ENCODE measurements around the gene CDC42EP2.

DNA sequence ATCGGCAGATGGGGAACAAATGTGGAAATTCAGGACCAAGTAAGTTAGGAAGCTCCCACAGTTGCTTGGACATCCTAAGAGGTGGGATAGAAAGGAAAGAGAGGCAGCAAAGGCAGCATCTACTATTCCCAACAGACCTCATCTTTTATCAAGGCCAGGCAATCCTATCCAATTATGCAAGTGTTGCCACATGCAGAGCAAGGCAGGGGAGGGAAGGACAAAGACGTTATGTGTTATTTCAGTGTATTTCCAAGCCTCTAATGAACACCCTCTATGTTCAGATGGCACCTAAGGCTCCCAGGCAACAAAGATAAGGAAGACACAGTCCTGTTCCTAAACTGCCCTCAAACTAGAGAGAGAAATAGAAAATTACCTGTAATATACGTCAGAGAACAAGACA lies 49.1 kb downstream of the CDC42EP2 start:
- TF ChIP-seq, protein P1, sequence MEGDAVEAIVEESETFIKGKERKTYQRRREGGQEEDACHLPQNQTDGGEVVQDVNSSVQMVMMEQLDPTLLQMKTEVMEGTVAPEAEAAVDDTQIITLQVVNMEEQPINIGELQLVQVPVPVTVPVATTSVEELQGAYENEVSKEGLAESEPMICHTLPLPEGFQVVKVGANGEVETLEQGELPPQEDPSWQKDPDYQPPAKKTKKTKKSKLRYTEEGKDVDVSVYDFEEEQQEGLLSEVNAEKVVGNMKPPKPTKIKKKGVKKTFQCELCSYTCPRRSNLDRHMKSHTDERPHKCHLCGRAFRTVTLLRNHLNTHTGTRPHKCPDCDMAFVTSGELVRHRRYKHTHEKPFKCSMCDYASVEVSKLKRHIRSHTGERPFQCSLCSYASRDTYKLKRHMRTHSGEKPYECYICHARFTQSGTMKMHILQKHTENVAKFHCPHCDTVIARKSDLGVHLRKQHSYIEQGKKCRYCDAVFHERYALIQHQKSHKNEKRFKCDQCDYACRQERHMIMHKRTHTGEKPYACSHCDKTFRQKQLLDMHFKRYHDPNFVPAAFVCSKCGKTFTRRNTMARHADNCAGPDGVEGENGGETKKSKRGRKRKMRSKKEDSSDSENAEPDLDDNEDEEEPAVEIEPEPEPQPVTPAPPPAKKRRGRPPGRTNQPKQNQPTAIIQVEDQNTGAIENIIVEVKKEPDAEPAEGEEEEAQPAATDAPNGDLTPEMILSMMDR (IDR thresholded peaks at IDR 0.05), result no peak
- TF ChIP-seq POLR2A (IDR thresholded peaks at IDR 0.05), result no peak
